ENCODE data around the gene IFIT2. TPM values are rescaled to one million over a fixed set of nuclear protein-coding genes. Genes with fewer than 3 reads are reported as not detected.
"Not testable (repeated sequence)": the region's sequence is repeated elsewhere in the genome, so short reads cannot be mapped to it uniquely, and the experiment has no call there.

IFIT2 gene
- total RNA-seq, 1 donor from 2014 or later: 47.2 TPM

DNA sequence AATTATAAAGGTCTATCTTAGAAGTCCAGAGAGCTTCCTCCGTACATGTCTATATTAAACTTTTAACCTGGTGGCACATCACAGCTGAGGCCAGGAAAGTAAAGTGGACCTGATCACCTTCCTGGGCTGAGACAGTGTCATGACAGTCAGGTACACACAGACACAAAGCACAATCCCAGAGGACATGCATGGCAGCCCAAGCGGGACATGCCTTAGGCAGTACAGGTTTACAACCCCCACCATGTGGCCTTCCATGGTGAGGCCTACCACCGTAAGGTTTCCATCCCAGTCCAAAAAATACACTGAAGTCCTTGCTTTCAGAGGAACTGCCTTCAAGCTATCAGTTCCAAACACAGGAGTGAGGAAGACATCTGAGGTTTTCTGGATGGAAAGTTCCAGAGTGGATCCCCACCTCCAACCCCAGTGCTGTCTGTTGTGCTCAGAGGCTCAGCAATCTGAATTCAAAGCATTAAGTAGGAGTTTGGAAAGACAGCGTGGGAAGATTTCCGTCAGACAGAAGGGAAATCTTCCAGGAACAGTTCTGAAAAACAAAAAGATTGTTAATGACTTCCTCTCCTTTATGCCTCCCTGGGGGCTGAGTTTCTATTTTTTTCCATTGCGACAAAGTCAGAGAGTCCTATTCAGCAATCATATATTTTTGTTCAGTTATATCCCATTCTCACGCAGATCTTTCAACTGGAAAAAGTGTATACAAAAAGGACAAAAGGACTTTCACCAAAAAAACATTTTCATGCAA is 46.0 kb downstream of the IFIT2 start:
- ATAC-seq (no peak), DNase-seq (no peak)
- Histone ChIP-seq H3K36me3 (no peaks in the 10 kb centered on the region), H3K4me3 (no peak overlapping the region), H3K27ac (peak overlapping the region; percentile 26), H3K27me3 (no peaks in the 10 kb centered on the region), H3K4me1 (peaks cover 45% of the 10 kb centered on the region), H3K9me3 (no peaks in the 10 kb centered on the region)
- intact Hi-C loops (cut with DNase I): no loop called here
- TF ChIP-seq, protein P1, sequence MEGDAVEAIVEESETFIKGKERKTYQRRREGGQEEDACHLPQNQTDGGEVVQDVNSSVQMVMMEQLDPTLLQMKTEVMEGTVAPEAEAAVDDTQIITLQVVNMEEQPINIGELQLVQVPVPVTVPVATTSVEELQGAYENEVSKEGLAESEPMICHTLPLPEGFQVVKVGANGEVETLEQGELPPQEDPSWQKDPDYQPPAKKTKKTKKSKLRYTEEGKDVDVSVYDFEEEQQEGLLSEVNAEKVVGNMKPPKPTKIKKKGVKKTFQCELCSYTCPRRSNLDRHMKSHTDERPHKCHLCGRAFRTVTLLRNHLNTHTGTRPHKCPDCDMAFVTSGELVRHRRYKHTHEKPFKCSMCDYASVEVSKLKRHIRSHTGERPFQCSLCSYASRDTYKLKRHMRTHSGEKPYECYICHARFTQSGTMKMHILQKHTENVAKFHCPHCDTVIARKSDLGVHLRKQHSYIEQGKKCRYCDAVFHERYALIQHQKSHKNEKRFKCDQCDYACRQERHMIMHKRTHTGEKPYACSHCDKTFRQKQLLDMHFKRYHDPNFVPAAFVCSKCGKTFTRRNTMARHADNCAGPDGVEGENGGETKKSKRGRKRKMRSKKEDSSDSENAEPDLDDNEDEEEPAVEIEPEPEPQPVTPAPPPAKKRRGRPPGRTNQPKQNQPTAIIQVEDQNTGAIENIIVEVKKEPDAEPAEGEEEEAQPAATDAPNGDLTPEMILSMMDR (IDR thresholded peaks at IDR 0.05): no peak

DNA sequence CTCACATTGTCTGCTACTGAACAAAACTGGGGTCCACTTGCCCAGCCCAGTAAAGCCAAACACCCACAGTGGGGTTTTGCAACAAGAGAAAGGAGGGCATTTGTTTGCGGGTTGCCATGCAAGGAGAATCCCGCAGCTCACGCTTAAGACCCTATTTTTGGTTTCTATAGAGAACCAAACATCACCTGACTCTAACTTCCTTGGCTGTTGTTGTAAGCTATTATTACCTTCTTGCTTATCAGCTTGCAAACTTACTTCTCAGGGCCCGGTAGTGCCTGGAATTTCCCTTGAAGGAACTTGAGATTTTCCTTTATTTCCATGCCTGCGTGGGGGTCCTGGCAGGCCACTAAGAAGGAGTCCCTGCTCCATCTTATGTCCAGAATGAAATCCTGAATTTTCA is 46.6 kb downstream of the IFIT2 start:
- intact Hi-C loops (cut with DNase I): no loop called here
- H3K36me3 ChIP-seq: no peaks in the 10 kb centered on the region
- H3K4me1 ChIP-seq: peaks cover 45% of the 10 kb centered on the region
- TF ChIP-seq, protein P1 (IDR thresholded peaks at IDR 0.05): no peak
- ATAC-seq: no peak
- no peaks in the 10 kb centered on the region for H3K27me3 ChIP-seq
- DNase-seq: no peak
- no peak overlapping the region for H3K4me3 ChIP-seq
- H3K9me3 ChIP-seq: no peaks in the 10 kb centered on the region
- H3K27ac ChIP-seq: no peak overlapping the region

GRCh38 chr10:89348975-89349374 is 47.1 kb downstream of the IFIT2 start:
- no peak overlapping the region for H3K4me3 ChIP-seq
- H3K9me3 ChIP-seq: no peaks in the 10 kb centered on the region
- no peaks in the 10 kb centered on the region for H3K27me3 ChIP-seq
- intact Hi-C loops (cut with DNase I): no loop called here
- H3K27ac ChIP-seq: no peak overlapping the region
- H3K4me1 ChIP-seq: peaks cover 45% of the 10 kb centered on the region
- no peak for ATAC-seq
- TF ChIP-seq, protein P1 (IDR thresholded peaks at IDR 0.05): no peak
- no peaks in the 10 kb centered on the region for H3K36me3 ChIP-seq
- no peak for DNase-seq

- H3K4me3 ChIP-seq; intact Hi-C loops (cut with DNase I); H3K36me3 ChIP-seq; H3K9me3 ChIP-seq; H3K27me3 ChIP-seq: not testable (repeated sequence)
- ATAC-seq (peak; percentile 74), DNase-seq (peak; percentile 69)
- Histone ChIP-seq H3K27ac (peak overlapping the region; percentile 87), H3K4me1 (peaks cover 45% of the 10 kb centered on the region)
Observed at GRCh38 chr10:89350631-89351315, 48.9 kb downstream of the IFIT2 start.

DNA sequence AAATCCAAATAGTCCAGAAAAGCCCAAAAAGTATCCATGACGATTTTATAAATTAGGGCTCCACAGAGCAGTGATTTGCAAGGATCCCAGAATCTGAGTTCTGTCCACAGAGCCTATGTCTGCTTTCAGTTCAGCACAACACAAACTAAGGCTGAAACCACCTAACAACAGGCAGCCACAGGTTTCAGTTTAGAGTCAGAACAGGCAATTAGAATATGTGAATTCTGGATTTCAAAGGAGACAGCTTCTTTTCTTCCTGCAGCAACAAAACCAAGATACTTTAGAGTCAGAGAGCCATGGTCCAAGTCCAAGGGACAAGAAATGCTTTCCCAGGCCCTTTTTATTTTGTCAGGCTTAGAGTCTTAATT is 49.5 kb downstream of the IFIT2 start:
- peaks cover 39% of the 10 kb centered on the region for H3K4me1 ChIP-seq
- TF ChIP-seq, protein P1 (IDR thresholded peaks at IDR 0.05): no peak
- DNase-seq: no peak
- H3K27ac ChIP-seq: peak overlapping the region; percentile 87
- ATAC-seq: no peak
- no peaks in the 10 kb centered on the region for H3K36me3 ChIP-seq
- no peaks in the 10 kb centered on the region for H3K27me3 ChIP-seq
- H3K9me3 ChIP-seq: no peaks in the 10 kb centered on the region
- no peak overlapping the region for H3K4me3 ChIP-seq
- intact Hi-C loops (cut with DNase I): no loop called here

- Histone ChIP-seq H3K27ac (peak overlapping the region; percentile 87), H3K9me3 (no peaks in the 10 kb centered on the region), H3K4me3 (no peak overlapping the region), H3K4me1 (peaks cover 33% of the 10 kb centered on the region), H3K36me3 (no peaks in the 10 kb centered on the region), H3K27me3 (no peaks in the 10 kb centered on the region)
- ATAC-seq: peak; percentile 86
- DNase-seq: no peak
- intact Hi-C loops (cut with DNase I): no loop called here
- TF ChIP-seq, protein P1 (IDR thresholded peaks at IDR 0.05): no peak
Observed at GRCh38 chr10:89351780-89352597, 50.1 kb downstream of the IFIT2 start.
